SKM-1 (cell line): ENCODE data around the gene KLHL7.
"Not testable (repeated sequence)": the region's sequence is repeated elsewhere in the genome, so short reads cannot be mapped to it uniquely, and the experiment has no call there.

ENCODE experiments used
- DNase-seq: peaks from one replicate; lab custom pipeline; 2025; ENCODE audit not compliant: unreplicated experiment; lab: John Stamatoyannopoulos, UW

The KLHL7 gene

GRCh38 chr7:23213755-23214154, 108.2 kb downstream of the KLHL7 start:
- no peak for DNase-seq

GRCh38 chr7:23214423-23214822, 108.8 kb downstream of the KLHL7 start:
- no peak for DNase-seq

GRCh38 chr7:23214938-23215337, 109.4 kb downstream of the KLHL7 start:
- DNase-seq = no peak

GRCh38 chr7:23216021-23216420, 110.4 kb downstream of the KLHL7 start:
- DNase-seq = peak; percentile 52

- DNase-seq = no peak
Measured at GRCh38 chr7:23218196-23218595, 112.6 kb downstream of the KLHL7 start.

GRCh38 chr7:23220690-23221305, 115.2 kb downstream of the KLHL7 start:
- no peak for DNase-seq

GRCh38 chr7:23222439-23223030, 117.0 kb downstream of the KLHL7 start:
- no peak for DNase-seq

- DNase-seq = not testable (repeated sequence)
Measured at GRCh38 chr7:23224364-23224763, 118.8 kb downstream of the KLHL7 start.

- DNase-seq = no peak
Measured at GRCh38 chr7:23226844-23227450, 121.4 kb downstream of the KLHL7 start.
